Stimulated activated CD4-positive, alpha-beta T cell treated with anti-CD3 and anti-CD28 coated beads, Interleukin-2, amount 100 ng/mL, for 24 hours (primary cell): ENCODE results near the gene DLGAP4.

Experiments
- DNase-seq, 2 donors: peaks; one replicate each; pipeline ENCODE4 v3.0.0-alpha.2; 2020

DLGAP4 gene

GRCh38 chr20:36275441-36276189 lies 30.5 kb upstream of the DLGAP4 start:
- DNase-seq = no peak

GRCh38 chr20:36277546-36277945 lies 28.6 kb upstream of the DLGAP4 start:
- no peak for DNase-seq

GRCh38 chr20:36279362-36279761 lies 26.8 kb upstream of the DLGAP4 start:
- DNase-seq = no peak

GRCh38 chr20:36279776-36280175 lies 26.4 kb upstream of the DLGAP4 start:
- no peak for DNase-seq

- no peak for DNase-seq
These were observed 24.3 kb upstream of the DLGAP4 start for GRCh38 chr20:36281785-36282380.

GRCh38 chr20:36284751-36285150 lies 21.4 kb upstream of the DLGAP4 start:
- DNase-seq = no peak

- DNase-seq = no peak
These were observed 20.2 kb upstream of the DLGAP4 start for GRCh38 chr20:36285746-36286447.

- DNase-seq = no peak
These were observed 8.5 kb upstream of the DLGAP4 start for GRCh38 chr20:36297656-36298055.

- DNase-seq = no peak
These were observed 8.1 kb upstream of the DLGAP4 start for GRCh38 chr20:36298061-36298460.

GRCh38 chr20:36298795-36299339 lies 7.3 kb upstream of the DLGAP4 start:
- DNase-seq = no peak

GRCh38 chr20:36299459-36299858 lies 6.7 kb upstream of the DLGAP4 start:
- no peak for DNase-seq

- no peak for DNase-seq
These were observed 4.6 kb upstream of the DLGAP4 start for GRCh38 chr20:36301359-36302119.

- DNase-seq = no peak
These were observed 3.0 kb upstream of the DLGAP4 start for GRCh38 chr20:36303020-36303595.

- DNase-seq = no peak
These were observed 2.3 kb upstream of the DLGAP4 start for GRCh38 chr20:36303831-36304230.

GRCh38 chr20:36304786-36305495 lies 1.2 kb upstream of the DLGAP4 start:
- DNase-seq = no peak

GRCh38 chr20:36306553-36307411 lies 643 bp downstream of the DLGAP4 start:
- no peak for DNase-seq

GRCh38 chr20:36307412-36308325 lies 1.5 kb downstream of the DLGAP4 start:
- DNase-seq = no peak

- DNase-seq = no peak
These were observed 2.2 kb downstream of the DLGAP4 start for GRCh38 chr20:36308353-36308752.

- DNase-seq = no peak
These were observed 2.8 kb downstream of the DLGAP4 start for GRCh38 chr20:36308986-36309385.

- DNase-seq = no peak
These were observed 3.5 kb downstream of the DLGAP4 start for GRCh38 chr20:36309643-36310042.
